ENCODE data around the gene HOXC6.

- TF ChIP-seq CTCF (IDR thresholded peaks at IDR 0.05) (no peak), ZFX (IDR thresholded peaks at IDR 0.05; ENCODE audit: borderline replicate concordance) (no peak)
These were observed 19.7 kb downstream of the HOXC6 start for GRCh38 chr12:54047964-54048303.
